Right lung (tissue), 5 donors: ENCODE results near the gene ZNF195. TPM values are rescaled to one million over a fixed set of nuclear protein-coding genes. Genes with fewer than 3 reads are reported as not detected.
"Not testable (repeated sequence)": the region's sequence is repeated elsewhere in the genome, so short reads cannot be mapped to it uniquely, and the experiment has no call there.

ENCODE experiments used
- DNase-seq, 2 donors: peaks; one replicate each; pipeline ENCODE4 v3.0.0-alpha.2; 2013
- polyA plus RNA-seq, 5 donors: library from polyadenylated mRNA; unstranded; fragments of 120-200 nt; gene quantifications; one replicate each; pipeline versions ENCODE4 v1.2.1 to v1.2.3, GENCODE V29; 2013; ENCODE audit warnings: inconsistent platforms in 1 of 5, low replicate concordance in 1 of 5; ENCODE audit not compliant: insufficient read length in 5 of 5, insufficient read depth in 1 of 5

The ZNF195 gene
- polyA plus RNA-seq, 5 donors: 31.3 to 46.5 (median 35.0) TPM

GRCh38 chr11:3404076-3404925 is 25.4 kb upstream of the ZNF195 start:
- peak; percentile 32 to 42 for DNase-seq

GRCh38 chr11:3402861-3403250 is 23.9 kb upstream of the ZNF195 start:
- DNase-seq: not testable (repeated sequence)

- DNase-seq: not testable (repeated sequence)
These were observed 23.4 kb upstream of the ZNF195 start for GRCh38 chr11:3402181-3402860.

DNA sequence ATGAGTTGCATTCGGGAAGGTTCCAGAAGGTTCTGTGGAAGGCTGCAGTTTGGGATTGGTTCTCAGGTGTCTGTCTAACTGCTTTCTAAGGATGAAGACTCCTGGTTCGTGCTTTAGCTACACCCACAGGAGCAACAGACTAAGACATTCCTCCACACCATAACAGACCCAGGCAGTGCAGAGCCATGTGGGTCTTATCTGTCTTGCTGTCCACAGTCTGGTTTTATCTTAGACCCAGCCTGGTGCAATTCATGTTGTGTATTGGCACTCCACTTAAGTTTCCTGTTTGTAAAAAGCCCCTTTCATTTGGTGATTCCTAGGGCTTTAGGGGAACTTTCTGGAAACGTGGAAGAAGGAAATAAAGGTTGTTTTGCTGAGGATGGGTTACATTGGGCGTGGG is 22.1 kb upstream of the ZNF195 start:
- not testable (repeated sequence) for DNase-seq

- not testable (repeated sequence) for DNase-seq
These were observed 19.6 kb upstream of the ZNF195 start for GRCh38 chr11:3398509-3398908.

DNA sequence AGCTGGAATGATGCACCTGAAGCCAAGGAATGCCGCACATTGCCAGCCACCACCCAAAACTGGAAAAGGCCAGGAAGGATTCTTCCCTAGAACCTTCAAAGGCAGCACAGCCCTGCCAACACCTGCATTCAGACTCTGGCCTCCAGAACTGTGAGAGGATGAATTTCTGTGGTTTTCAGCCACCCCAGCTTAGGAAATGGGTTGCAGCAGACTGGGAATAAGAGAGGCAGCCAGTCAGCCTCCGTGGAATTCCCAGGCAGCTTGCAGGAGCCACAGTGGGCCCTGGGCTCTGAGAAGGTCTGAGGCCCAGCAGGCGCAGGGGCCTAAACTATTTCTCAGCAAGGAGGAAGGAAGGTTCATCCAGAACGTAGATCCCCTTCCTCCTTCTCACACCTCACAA is 19.2 kb upstream of the ZNF195 start:
- DNase-seq: not testable (repeated sequence)

- DNase-seq: not testable (repeated sequence)
These were observed 18.3 kb upstream of the ZNF195 start for GRCh38 chr11:3397210-3397609.

DNA sequence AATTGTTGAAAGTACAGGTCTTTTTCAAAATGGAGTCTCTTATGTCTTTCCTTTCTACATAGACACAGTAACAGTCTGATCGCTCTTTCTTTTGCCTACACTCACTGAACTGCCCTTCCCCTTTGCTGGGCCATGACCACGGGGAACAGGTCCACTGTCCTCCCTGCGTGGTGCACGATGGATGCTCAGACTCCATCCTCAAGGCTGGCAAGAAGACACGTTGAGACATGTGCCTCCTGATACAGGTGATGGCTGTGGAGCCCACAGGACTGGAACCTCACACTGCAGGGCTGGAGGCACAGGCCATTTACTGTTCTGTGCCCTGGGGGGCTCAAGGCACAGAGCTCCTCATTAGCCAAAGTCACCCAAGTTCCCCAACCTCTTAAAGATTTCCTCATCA is 16.5 kb upstream of the ZNF195 start:
- DNase-seq: not testable (repeated sequence)

DNA sequence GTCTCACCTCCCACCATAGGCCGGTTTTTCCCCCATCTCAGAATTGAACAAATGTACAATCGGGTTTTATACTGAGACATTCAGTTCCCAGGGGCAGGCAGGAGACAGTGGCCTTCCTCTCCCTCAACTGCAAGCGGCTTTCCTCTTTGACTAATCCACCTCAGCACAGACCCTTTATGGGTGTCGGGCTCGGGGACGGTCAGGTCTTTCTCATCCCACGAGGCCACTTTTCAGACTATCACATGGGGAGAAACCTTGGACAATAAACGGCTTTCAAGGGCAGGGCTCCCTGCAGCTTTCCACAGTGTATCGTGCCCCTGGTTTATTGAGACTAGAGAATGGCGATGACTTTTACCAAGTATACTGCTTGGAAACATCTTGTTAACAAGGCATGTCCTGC is 16.0 kb upstream of the ZNF195 start:
- DNase-seq: not testable (repeated sequence)

- not testable (repeated sequence) for DNase-seq
These were observed 14.5 kb upstream of the ZNF195 start for GRCh38 chr11:3393450-3393849.

DNA sequence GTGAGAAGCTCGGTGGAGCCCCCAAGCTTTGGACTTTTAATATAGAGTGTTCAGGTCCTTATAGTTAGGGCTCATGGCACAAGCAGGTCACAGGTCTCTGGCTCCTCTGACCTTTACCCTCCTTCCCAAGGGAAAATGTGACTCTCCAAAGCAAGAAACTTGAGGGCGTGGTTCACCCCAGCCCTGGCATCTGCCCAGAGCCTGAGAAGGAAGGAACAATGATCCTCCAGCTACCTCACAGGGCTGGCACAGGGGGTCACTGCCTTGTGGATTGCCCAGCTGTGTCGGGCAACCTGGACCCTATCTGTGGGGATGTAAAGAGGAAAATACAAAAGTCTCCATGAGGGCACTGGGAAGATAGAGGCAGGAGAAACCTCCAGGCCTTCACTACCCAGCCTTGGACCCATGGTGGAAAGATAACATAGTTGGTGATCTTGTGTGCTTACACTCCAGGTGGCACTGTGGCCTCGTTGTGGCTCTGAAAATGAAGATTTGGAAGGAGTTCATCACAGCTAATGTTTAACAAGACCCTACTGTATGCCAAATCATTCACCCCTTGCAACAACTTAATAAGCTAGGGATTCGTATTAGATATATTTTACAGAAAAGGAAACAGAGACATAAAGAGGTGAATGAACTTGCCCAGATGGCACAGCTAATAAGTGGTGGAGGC is 3.8 kb upstream of the ZNF195 start:
- DNase-seq: no peak

- no peak for DNase-seq
These were observed 2.8 kb upstream of the ZNF195 start for GRCh38 chr11:3381794-3382193.

GRCh38 chr11:3380706-3381545 is 2.0 kb upstream of the ZNF195 start:
- peak; percentile 50 to 56 for DNase-seq

GRCh38 chr11:3375552-3375951 is 3.4 kb downstream of the ZNF195 start:
- no peak for DNase-seq

DNA sequence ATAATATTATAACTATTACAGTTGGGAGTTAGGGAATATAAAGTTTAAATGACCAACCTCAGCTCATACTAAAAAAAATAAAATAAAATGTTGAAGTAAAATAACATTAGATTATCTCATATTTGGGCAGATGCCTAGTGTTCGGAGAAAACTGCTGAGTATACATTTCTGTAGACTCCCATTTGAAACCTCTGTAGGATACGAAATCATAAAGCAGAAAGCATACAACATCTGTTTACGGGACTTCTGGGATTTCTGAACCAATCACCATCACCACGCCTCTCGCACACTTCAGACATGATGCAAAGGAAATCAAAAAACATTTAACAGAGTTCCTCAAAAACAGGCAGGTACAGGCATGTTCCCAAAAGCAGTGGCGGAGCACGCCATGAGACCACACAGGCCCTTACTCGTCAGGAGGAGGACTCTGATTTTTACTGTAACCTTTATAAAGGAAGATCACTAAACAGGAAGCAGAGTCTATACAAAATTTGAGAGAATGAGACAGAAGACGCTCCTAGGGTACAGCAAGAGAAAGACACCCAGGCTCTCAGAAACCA is 8.6 kb downstream of the ZNF195 start:
- no peak for DNase-seq

GRCh38 chr11:3369366-3369765 is 9.6 kb downstream of the ZNF195 start:
- no peak for DNase-seq

GRCh38 chr11:3368199-3368598 is 10.7 kb downstream of the ZNF195 start:
- DNase-seq: no peak

- no peak for DNase-seq
These were observed 11.7 kb downstream of the ZNF195 start for GRCh38 chr11:3367221-3367620.

DNA sequence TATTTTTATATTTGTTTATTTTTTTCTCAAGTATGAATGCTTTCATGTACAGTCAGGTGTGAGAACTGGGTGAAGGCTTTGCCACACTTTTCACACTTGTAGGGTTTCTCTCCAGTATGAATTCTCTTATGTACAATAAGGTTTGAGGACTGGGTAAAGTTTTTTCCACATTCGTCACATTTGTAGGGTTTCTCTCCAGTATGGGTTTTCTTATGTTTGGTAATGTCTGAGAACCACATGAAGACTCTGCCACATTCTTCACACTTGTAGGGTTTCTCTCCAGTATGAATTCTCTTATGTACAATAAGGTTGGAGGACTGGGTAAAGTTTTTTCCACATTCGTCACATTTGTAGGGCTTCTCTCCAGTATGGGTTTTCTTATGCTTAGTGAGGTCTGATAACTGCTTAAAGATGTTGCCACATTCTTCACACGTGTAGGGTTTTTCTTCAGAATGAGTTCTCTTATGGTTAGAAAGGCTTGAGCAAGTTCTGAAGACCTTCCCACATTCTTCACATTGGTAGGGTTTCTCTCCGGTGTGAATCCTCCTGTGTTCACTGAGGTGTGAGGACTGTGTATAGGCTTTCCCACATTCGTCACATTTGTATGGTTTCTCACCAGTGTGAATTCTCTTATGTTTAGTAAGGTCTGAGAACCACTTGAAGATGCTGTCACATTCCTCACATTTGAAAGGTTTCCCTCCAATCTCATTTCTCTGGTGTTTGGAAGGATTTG is 19.7 kb downstream of the ZNF195 start:
- no peak for DNase-seq

GRCh38 chr11:3357994-3358676 is 20.8 kb downstream of the ZNF195 start:
- DNase-seq: no peak
